IMR-90 (cell line): ENCODE data around the gene USP17L24. TPM values are rescaled to one million over a fixed set of nuclear protein-coding genes. Genes with fewer than 3 reads are reported as not detected.
"Not testable (repeated sequence)": the region's sequence is repeated elsewhere in the genome, so short reads cannot be mapped to it uniquely, and the experiment has no call there.

ENCODE experiments used
- ATAC-seq: fragments of 200-7000 bp; cut with Tn5 transposase; 2 replicates; pipeline ENCODE4 v1.9.1; 2020; ENCODE audit warnings: low read depth, mild to moderate bottlenecking, moderate library complexity
- BruUV-seq: library from RNA; stranded (reverse); fragments of 400-500 nt; replicated peaks from 2 replicates; lab custom pipeline; 2021; lab: Mats Ljungman, UMichigan
- CTCF ChIA-PET: fragments of 300-600 bp; formaldehyde crosslinking; extraction: SDS; loops from one replicate; lab custom pipeline; 2021; ENCODE audit warnings: antibody characterized with exemption; lab: Yijun Ruan, JAX
- POLR2A ChIA-PET: fragments of 300-600 bp; sonication (Branson Sonifier 250); formaldehyde crosslinking; loops from one replicate; lab custom pipeline; 2022; ENCODE audit warnings: antibody characterized with exemption; ENCODE audit not compliant: unreplicated experiment; lab: Charles Lee
- DNase-seq: peaks from one replicate; pipeline ENCODE4 v3.0.0; 2013
- H2AFZ ChIP-seq: replicated peaks from 2 replicates; pipeline ENCODE3; 2013; ENCODE audit warnings: low read length, mild to moderate bottlenecking; ENCODE audit not compliant: poor library complexity
- H2AK5ac ChIP-seq: 2 replicates; pipeline ENCODE4 v1.6.1; 2013; ENCODE audit warnings: low read depth, low read length, inconsistent platforms
- H2AK9ac ChIP-seq: replicated peaks from 2 replicates; pipeline ENCODE3; 2013; ENCODE audit warnings: mild to moderate bottlenecking, low read depth, low read length, moderate library complexity; ENCODE audit not compliant: poor library complexity
- H2BK120ac ChIP-seq: 2 replicates; pipeline ENCODE4 v1.6.1; 2013; ENCODE audit warnings: low read depth, low read length, inconsistent platforms
- H2BK15ac ChIP-seq: 3 replicates; pipeline ENCODE4 v1.6.1; 2013; ENCODE audit warnings: low read depth, low read length, inconsistent platforms
- H2BK20ac ChIP-seq: 2 replicates; pipeline ENCODE4 v1.6.1; 2013; ENCODE audit warnings: low read depth, mild to moderate bottlenecking, inconsistent platforms, low read length, moderate library complexity
- H2BK5ac ChIP-seq: 2 replicates; pipeline ENCODE4 v1.6.1; 2013; ENCODE audit warnings: mild to moderate bottlenecking, low read depth, low read length, inconsistent platforms; ENCODE audit not compliant: poor library complexity, severe bottlenecking
- H3K14ac ChIP-seq: replicated peaks from 2 replicates; pipeline ENCODE4 v1.6.1; 2013; ENCODE audit warnings: low read depth, low read length, inconsistent platforms
- H3K18ac ChIP-seq: 2 replicates; pipeline ENCODE4 v1.6.1; 2013; ENCODE audit warnings: low read depth, low read length, control low read depth
- H3K23ac ChIP-seq: 2 replicates; pipeline ENCODE4 v1.6.1; 2013; ENCODE audit warnings: low read depth, low read length, inconsistent platforms
- H3K27ac ChIP-seq: 2 replicates; pipeline ENCODE4 v1.5.1; 2013; ENCODE audit warnings: mild to moderate bottlenecking, control low read depth, low read length; ENCODE audit not compliant: insufficient read depth
- H3K27me3 ChIP-seq: 2 replicates; pipeline ENCODE4 v1.6.1; 2013; ENCODE audit warnings: low read length; ENCODE audit not compliant: control insufficient read depth, insufficient read depth
- H3K36me3 ChIP-seq: 2 replicates; pipeline ENCODE4 v1.6.1; 2013; ENCODE audit warnings: low read length, mixed read lengths; ENCODE audit not compliant: control insufficient read depth, insufficient read depth
- H3K4ac ChIP-seq: 2 replicates; pipeline ENCODE4 v1.6.1; 2013; ENCODE audit warnings: low read depth, low read length, inconsistent platforms
- H3K4me1 ChIP-seq: 2 replicates; pipeline ENCODE4 v1.6.1; 2013; ENCODE audit warnings: low read length, mixed read lengths; ENCODE audit not compliant: control insufficient read depth, insufficient read depth
- H3K4me2 ChIP-seq: 2 replicates; pipeline ENCODE4 v1.6.1; 2013; ENCODE audit warnings: low read depth, mild to moderate bottlenecking, control low read depth, low read length, moderate library complexity
- H3K4me3 ChIP-seq: 2 replicates; pipeline ENCODE4 v1.5.1; 2013; ENCODE audit warnings: low read depth, mild to moderate bottlenecking, control low read depth, low read length, moderate library complexity; ENCODE audit not compliant: insufficient read depth
- H3K56ac ChIP-seq: 2 replicates; pipeline ENCODE4 v1.6.1; 2013; ENCODE audit warnings: low read length, inconsistent platforms; ENCODE audit not compliant: insufficient read depth; ENCODE audit errors: extremely low read depth
- H3K79me1 ChIP-seq, 2 experiments: 2 replicates each; pipeline ENCODE4 v1.6.1; 2013; ENCODE audit warnings: low read length in 2 of 2, inconsistent platforms in 1 of 2, low read depth in 1 of 2
- H3K9ac ChIP-seq: 2 replicates; pipeline ENCODE4 v1.6.1; 2013; ENCODE audit warnings: low read depth, low read length, control low read depth
- H3K9me1 ChIP-seq: 2 replicates; pipeline ENCODE4 v1.6.1; 2013; ENCODE audit warnings: low read length, inconsistent platforms; ENCODE audit not compliant: insufficient read depth
- H3K9me3 ChIP-seq: 2 replicates; pipeline ENCODE4 v1.6.1; 2013; ENCODE audit warnings: low read length; ENCODE audit not compliant: control insufficient read depth, insufficient read depth
- H4K20me1 ChIP-seq: 2 replicates; pipeline ENCODE4 v1.6.1; 2013; ENCODE audit warnings: low read length, inconsistent platforms; ENCODE audit not compliant: insufficient read depth
- H4K5ac ChIP-seq: 2 replicates; pipeline ENCODE4 v1.6.1; 2013; ENCODE audit warnings: mild to moderate bottlenecking, low read depth, low read length, control low read depth
- H4K8ac ChIP-seq, 2 experiments: 2 replicates each; pipeline ENCODE4 v1.6.1; 2013; ENCODE audit warnings: low read depth in 2 of 2, low read length in 2 of 2, control low read depth in 1 of 2, inconsistent platforms in 1 of 2
- H4K91ac ChIP-seq: 2 replicates; pipeline ENCODE4 v1.6.1; 2013; ENCODE audit warnings: low read depth, low read length, inconsistent platforms; ENCODE audit not compliant: insufficient read depth
- WGBS, 2 experiments: methylation state at CpG; one replicate each; pipeline versions ENCODE4 v1.1.5 to v1.1.7; 2013; ENCODE audit warnings: missing lambda C conversion rate in 2 of 2; ENCODE audit not compliant: insufficient read length in 1 of 2; ENCODE audit errors: extremely low coverage in 2 of 2; 5-methylcytosine and 5-hydroxymethylcytosine counted together
- dilution Hi-C: fragments of 300-500 bp; cut with HindIII; formaldehyde crosslinking; loops from one replicate; pipeline ENCODE4 v1.14.3; 2018; ENCODE audit warnings: low sequenced_read_pairs; ENCODE audit not compliant: unreplicated experiment
- in situ Hi-C: fragments of 300-500 bp; cut with MboI; formaldehyde crosslinking; loops from 3 replicates; pipeline ENCODE4 v1.14.3; 2019; ENCODE audit warnings: low sequenced_read_pairs, inconsistent platforms, mixed read lengths
- intact Hi-C: fragments of 100-400 bp; cut with micrococcal nuclease; formaldehyde crosslinking; loops from 2 replicates; pipeline ENCODE4 v1.10.0; 2022
- polyA plus RNA-seq, 3 experiments: library from polyadenylated mRNA; depleted of rRNA; stranded (reverse); fragments of >200 nt; gene quantifications; 2 replicates each; pipeline ENCODE4 v1.2.3, GENCODE V29; 2012; ENCODE audit warnings: low replicate concordance in 1 of 3
- total RNA-seq: library from RNA; depleted of rRNA; stranded (reverse); fragments of >200 nt; gene quantifications from 2 replicates; pipeline ENCODE4 v1.2.3, GENCODE V29; 2012

The USP17L24 gene
- total and polyA plus RNA-seq, 2 of the 4 experiments (the other 2 are of a cell fraction), result not detected

GRCh38 chr4:9339103-9339502 is 14.1 kb downstream of the USP17L24 start, which contains the start of gene USP17L5:
Gene USP17L5, plus strand, starts transcription at chr4:9339403. Its CDS starts 0 bp downstream, at chr4:9339403.
- H3K9ac ChIP-seq, POLR2A ChIA-PET, H3K79me1 ChIP-seq, H2BK20ac ChIP-seq, H3K27ac ChIP-seq, H3K9me1 ChIP-seq, H3K23ac ChIP-seq, H4K91ac ChIP-seq, ATAC-seq, H3K36me3 ChIP-seq, H3K14ac ChIP-seq, H3K4me3 ChIP-seq, H3K4ac ChIP-seq, H4K5ac ChIP-seq, H2AFZ ChIP-seq, CTCF ChIA-PET, H3K4me2 ChIP-seq, in situ Hi-C loops, dilution Hi-C loops, H3K9me3 ChIP-seq, H3K27me3 ChIP-seq, DNase-seq, H3K18ac ChIP-seq, H4K8ac ChIP-seq, H3K4me1 ChIP-seq, H2AK5ac ChIP-seq, intact Hi-C loops, H4K20me1 ChIP-seq, H2BK120ac ChIP-seq, H3K56ac ChIP-seq, BruUV-seq, H2BK5ac ChIP-seq, H2BK15ac ChIP-seq, H2AK9ac ChIP-seq: not testable (repeated sequence)
- no CpG with 5 or more reads among the region's 15 CpGs for WGBS, 2 experiments

GRCh38 chr4:9343848-9344247 is 18.9 kb downstream of the USP17L24 start, which contains the start of gene USP17L27:
Gene USP17L27, plus strand, starts transcription at chr4:9344148. Its CDS starts 0 bp downstream, at chr4:9344148.
- POLR2A ChIA-PET, H2AK5ac ChIP-seq, DNase-seq, H4K20me1 ChIP-seq, H3K9ac ChIP-seq, H2AK9ac ChIP-seq, H3K4me3 ChIP-seq, in situ Hi-C loops, H2BK120ac ChIP-seq, H3K4me1 ChIP-seq, H4K5ac ChIP-seq, H3K27me3 ChIP-seq, dilution Hi-C loops, H3K23ac ChIP-seq, H3K9me3 ChIP-seq, CTCF ChIA-PET, H4K8ac ChIP-seq, H3K18ac ChIP-seq, H3K79me1 ChIP-seq, H4K91ac ChIP-seq, H3K36me3 ChIP-seq, H2BK5ac ChIP-seq, intact Hi-C loops, H2BK20ac ChIP-seq, H3K4me2 ChIP-seq, H3K9me1 ChIP-seq, H3K56ac ChIP-seq, BruUV-seq, ATAC-seq, H3K4ac ChIP-seq, H2AFZ ChIP-seq, H3K27ac ChIP-seq, H3K14ac ChIP-seq, H2BK15ac ChIP-seq: not testable (repeated sequence)
- no CpG with 5 or more reads among the region's 15 CpGs for WGBS, 2 experiments
